NCI-H1930 (cell line): Measurements from ENCODE around the gene KLK14.
A peak's percentile ranks its signal among the peaks of the same experiment; 100 is the strongest.

Experiments
- DNase-seq, 2 experiments: peaks; one replicate each; lab custom pipeline; 2025; lab: John Stamatoyannopoulos, UW

Gene KLK14

DNA sequence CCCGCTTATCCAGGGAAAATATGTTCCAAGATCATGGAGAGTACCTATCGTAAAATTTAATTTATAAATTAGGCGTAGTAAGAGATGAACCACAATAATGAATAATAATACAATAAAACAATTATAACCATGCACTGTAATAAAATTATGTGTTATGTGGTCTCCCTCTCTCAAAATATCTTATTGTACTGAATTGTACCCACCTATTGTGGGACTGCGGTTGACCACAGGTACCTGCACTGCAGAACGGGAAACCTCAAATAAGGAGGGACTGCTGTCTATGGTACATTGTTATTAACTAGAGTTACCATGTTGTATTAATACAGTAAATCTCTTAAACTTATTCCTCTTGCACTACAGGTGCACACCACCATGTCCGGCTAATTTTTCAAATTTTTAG is 42.5 kb downstream of the KLK14 start:
- DNase-seq: no peak

DNA sequence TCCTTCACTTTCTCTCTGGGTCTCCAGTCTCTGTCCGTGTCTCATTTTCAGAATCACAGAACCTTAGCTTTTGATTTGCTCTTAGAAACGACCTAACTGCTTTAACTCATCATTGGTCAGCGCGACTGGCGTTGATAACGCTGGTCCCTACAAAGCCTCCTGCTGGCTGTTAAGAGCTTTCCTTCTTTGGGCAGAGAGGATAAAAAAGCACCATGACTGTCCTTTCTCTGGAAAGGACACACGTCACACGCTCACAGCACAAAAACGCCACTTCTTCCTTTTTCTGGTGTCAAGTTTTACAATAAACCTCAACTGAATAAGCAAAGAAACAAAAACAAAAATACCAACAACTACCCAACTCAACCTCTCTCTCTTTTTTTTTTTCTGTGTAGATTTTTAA is 46.2 kb downstream of the KLK14 start:
- DNase-seq: no peak

DNA sequence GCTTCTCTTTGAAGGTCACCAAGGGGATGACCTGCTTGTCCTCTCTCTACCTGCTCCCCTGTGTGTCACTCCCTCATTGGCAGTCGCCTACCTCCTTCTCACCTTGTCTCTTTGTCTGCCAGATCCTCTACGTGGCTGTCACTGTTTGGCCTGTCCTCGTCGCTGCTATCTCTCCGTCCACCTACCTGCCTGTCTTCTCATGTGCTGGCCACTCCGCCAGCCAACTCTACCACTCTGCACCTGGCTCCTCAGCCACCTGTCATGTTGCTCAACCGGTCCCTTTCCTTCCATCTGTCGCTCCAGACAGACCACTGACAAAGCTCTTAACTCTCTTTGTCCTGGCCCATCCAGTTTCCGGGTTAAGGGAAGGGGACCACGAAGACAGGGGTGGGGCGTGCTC is 48.0 kb downstream of the KLK14 start, which contains the start of gene KLK12:
Gene KLK12 (minus strand): TSS at position 299 of the 400 bp plus-strand sequence. CDS start 381 bp downstream, outside the sequence.
- no peak for DNase-seq

- DNase-seq: no peak
Measured at GRCh38 chr19:51031880-51032225, 50.8 kb downstream of the KLK14 start.

DNA sequence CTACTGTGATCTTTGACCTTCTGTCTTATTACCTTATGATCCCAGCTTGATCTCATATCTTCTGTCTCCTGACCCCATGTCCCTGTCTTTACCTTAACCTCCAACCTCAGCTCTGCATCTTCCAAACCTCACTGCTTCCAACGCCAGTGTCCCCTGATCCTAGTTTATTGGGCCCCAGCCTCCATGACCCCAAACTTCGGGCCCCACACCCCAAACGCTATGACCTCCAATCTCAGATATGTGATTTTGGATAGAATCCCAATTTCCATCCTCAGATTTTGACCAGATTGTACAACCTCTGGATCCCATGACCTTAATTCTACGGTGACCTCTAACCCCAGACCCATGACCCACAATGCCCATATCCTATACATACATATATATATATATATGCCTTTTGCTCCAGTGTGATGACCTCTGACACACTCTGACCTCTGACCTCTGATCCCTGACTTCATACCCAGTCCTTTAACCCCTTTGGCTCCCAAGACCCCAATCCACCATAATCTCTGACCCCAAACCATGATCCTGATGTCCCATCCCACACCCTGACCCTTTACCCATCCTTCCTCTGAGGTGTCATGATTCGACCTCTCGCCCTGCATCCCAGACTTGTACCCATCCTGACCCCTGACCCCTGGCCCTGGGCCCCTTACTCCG is 51.3 kb downstream of the KLK14 start:
- DNase-seq: no peak

GRCh38 chr19:51030631-51031030 is 52.1 kb downstream of the KLK14 start:
- no peak for DNase-seq

DNA sequence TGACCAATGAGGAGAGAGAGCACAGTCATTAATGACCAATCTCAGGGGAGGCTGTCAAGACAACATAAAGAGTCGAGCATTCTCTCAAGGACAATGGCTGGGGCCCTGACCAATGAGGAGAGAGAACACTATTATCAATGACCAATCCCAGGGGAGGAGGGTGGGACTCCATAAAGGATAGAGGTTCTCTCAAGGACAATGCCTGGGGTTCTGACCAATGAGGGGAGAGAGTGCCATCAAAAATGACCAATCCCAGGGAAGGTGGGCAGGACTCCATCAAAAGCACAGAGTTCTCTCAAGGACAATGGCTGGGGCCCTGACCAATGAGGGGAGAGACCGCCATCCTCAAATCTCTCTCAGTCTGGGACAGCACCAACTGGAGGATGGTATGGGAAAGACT is 53.0 kb downstream of the KLK14 start:
- DNase-seq: peak in 1 of 2 experiments; percentile 27
